ENCODE data around the gene BNIP3.

GRCh38 chr10:131982796-131983195 lies 1.1 kb upstream of the BNIP3 start:
- no peak for TF ChIP-seq CTCF (IDR thresholded peaks at IDR 0.05)
- no peak for TF ChIP-seq POLR2A (IDR thresholded peaks at IDR 0.05)

All from testis (tissue), 2 donors.